ENCODE results near the gene TTF2. TPM values are rescaled to one million over a fixed set of nuclear protein-coding genes. Genes with fewer than 3 reads are reported as not detected.
A peak's percentile ranks its signal among the peaks of the same experiment; 100 is the strongest.
"Not testable (repeated sequence)": the region's sequence is repeated elsewhere in the genome, so short reads cannot be mapped to it uniquely, and the experiment has no call there.

Gene TTF2
- total RNA-seq, 1 experiment from 2014 or later = 26.5 TPM

DNA sequence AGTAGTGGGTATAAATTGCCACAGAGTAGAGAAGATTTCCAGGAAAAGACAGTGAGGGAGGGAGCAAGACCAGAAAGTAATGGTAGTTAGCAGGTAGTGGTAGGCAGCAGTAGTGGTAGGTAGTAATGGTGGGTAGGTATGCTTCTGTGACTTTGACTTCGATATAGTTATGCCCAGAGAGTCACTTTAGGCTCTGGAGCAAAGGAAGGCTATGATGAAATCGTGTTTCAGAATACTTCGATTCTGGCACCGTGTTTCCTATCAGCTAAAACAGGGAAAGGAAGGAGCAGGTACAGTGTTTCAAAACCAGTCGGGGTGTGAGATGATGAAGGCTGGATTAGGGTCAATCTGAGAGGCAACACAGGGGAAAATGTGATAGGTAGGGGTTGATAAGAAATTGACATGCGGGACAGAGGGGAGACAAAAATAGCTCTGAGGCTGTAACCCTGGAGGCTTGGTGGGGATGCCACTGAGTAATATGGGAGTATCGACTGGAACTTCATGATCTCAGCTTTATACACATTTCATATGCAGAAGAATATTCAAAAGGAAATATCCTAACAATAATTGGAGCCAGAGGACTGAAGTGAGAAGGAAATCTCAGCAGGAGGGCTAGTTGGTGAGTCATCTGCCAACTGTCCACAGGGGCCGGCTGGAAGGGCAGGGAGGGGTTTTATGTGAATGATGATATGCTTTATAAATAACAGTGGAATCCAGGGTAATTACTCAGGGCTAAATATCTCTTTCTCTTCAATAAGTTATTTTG lies 86.6 kb downstream of the TTF2 start:
- Histone ChIP-seq H3K4me3 (no peak overlapping the region), H3K27me3 (no peaks in the 10 kb centered on the region), H3K36me3 (no peaks in the 10 kb centered on the region), H3K9me3 (peaks cover 6% of the 10 kb centered on the region)
- peak; percentile 94 for DNase-seq

DNA sequence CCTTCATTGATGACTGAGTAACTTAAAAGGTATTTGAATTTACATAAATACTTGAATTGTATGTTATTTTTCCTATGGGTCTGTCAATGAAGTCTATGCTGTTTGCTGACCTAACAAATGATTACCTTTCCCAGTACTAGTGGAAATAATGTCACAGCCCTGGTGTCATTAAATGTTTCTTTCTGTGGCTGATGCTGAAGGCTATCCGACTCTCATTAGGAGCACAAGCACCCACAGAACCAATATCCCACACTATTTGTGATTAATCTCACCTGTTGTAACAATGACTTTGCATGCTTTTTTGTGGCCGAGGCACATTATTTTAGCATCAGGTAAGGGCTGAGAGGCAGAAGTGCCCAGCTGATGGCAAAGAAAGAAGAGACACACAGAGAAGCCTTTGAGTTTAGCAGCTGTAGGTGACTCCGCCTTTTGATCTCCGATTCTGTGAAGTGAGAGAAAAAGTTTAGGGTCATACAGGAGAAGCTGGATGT lies 87.3 kb downstream of the TTF2 start:
- H3K4me3 ChIP-seq = no peak overlapping the region
- no peaks in the 10 kb centered on the region for H3K27me3 ChIP-seq
- H3K9me3 ChIP-seq = peaks cover 6% of the 10 kb centered on the region
- H3K36me3 ChIP-seq = no peaks in the 10 kb centered on the region
- DNase-seq = no peak

DNA sequence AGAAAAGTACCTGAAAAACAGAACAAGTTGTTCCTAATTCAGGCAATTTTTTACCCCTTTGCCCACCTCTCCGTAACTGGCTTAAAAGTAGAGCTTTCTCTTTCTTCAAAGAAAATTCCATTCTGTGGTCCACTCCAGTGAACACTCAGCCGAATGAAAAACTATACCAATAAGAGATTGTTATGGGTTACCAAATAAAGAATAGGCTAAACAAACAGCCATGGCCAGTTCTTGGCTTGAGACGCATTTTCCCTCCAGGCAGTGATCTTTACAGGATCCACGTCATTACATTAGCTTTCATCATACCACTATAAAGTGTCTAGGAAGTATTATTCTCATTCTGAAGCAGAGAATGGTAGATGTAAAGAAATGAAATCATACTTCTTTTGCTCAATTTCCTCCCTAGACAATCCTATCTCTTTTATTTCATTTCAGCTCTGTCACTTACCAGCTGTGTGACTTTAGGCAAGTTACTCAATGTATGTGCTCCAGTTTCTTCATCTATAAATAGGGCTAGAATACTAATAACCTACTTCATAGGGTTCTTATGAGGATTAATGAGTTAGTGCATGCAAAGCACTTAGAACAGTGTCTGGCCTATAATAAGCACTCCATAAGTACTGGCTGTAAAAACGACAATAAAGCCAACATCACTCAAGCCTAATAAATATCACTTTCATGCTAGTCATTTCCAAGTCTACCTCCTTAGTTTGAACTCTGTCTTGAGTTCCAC lies 87.9 kb downstream of the TTF2 start:
- Histone ChIP-seq H3K27me3 (no peaks in the 10 kb centered on the region), H3K9me3 (peaks cover 6% of the 10 kb centered on the region), H3K36me3 (no peaks in the 10 kb centered on the region), H3K4me3 (no peak overlapping the region)
- peak; percentile 73 for DNase-seq

DNA sequence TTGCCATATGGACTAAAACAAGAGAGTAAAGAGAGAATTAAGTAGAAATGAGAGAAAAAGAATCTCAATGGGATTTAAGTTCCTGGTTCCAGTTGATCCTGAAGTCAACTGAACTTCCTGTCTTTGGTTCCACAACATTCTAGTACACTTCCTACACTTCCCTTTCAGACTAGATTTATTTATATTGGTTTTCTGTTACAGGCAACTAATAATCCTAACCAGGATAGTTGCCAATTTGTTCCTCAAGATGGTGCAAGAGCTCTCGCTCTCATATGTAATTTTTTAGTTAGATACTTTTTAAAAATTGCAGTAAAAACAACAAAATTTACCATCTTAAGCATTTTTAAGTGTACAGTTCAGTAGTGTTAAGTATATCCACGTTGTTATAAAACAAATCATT lies 90.2 kb downstream of the TTF2 start:
- Histone ChIP-seq H3K27me3 (no peaks in the 10 kb centered on the region), H3K9me3 (peaks cover 6% of the 10 kb centered on the region), H3K4me3 (no peak overlapping the region), H3K36me3 (no peaks in the 10 kb centered on the region)
- DNase-seq = no peak

DNA sequence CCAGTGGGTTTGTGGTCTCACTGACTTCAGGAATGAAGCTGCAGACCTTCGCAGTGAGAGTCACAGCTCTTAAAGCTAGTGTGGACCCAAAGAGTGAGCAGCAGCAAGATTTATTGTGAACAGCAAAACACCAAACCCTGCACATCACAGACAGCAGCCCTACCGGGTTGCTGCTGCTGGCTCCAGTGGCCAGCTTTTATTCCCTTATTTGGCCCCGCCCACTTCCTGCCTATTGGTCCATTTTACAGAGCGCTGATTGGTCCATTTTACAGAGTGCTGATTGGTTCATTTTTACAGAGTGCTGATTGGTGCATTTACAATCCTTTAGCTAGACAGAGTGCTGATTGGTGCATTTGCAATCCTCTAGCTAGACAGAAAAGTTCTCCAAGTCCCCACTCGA lies 91.2 kb downstream of the TTF2 start:
- H3K9me3 ChIP-seq, H3K27me3 ChIP-seq, DNase-seq, H3K36me3 ChIP-seq, H3K4me3 ChIP-seq: not testable (repeated sequence)

Other genes starting within 250 kb of the TTF2 start
- 35.6 and 56.6 TPM in 2 replicates for gene PTGFRN, start 150.4 kb upstream of the TTF2 start, total RNA-seq (2014; rRNA removed; shearing (Covaris generic); ENCODE audit: low replicate concordance)
- gene CD101, start 58.6 kb upstream of the TTF2 start, total RNA-seq (2014; rRNA removed; shearing (Covaris generic); ENCODE audit: low replicate concordance) = 0.35 and 0.63 TPM in 2 replicates
- 3.0 and 15.2 TPM in 2 replicates for gene TRIM45, start 61.4 kb downstream of the TTF2 start, total RNA-seq (2014; rRNA removed; shearing (Covaris generic); ENCODE audit: low replicate concordance)
- 0.82 TPM in 1 of 2 replicates, not detected in the other for gene VTCN1, start 150.6 kb downstream of the TTF2 start, total RNA-seq (2014; rRNA removed; shearing (Covaris generic); ENCODE audit: low replicate concordance)

All from MG63 (cell line).